ENCODE results near the gene CERS6.
"Not testable (repeated sequence)": the region's sequence is repeated elsewhere in the genome, so short reads cannot be mapped to it uniquely, and the experiment has no call there.

Gene CERS6

GRCh38 chr2:168765401-168765800 is 309.3 kb downstream of the CERS6 start:
- no peak for DNase-seq (ENCODE audit: low read depth)
- no peak for TF ChIP-seq CTCF (IDR thresholded peaks at IDR 0.05; ENCODE audit: control insufficient read depth, insufficient read depth, low read depth, low read length, missing control alignments)
- H3K4me3 ChIP-seq (ENCODE audit: control insufficient read depth, low read depth, low read length): no peak overlapping the region

- no peak for DNase-seq (ENCODE audit: low read depth)
- TF ChIP-seq CTCF (IDR thresholded peaks at IDR 0.05; ENCODE audit: control insufficient read depth, insufficient read depth, low read depth, low read length, missing control alignments): no peak
These were observed 310.5 kb downstream of the CERS6 start for GRCh38 chr2:168766600-168766999.

GRCh38 chr2:168767258-168767657 is 311.2 kb downstream of the CERS6 start:
- no peak for TF ChIP-seq CTCF (IDR thresholded peaks at IDR 0.05; ENCODE audit: control insufficient read depth, insufficient read depth, low read depth, low read length, missing control alignments)
- DNase-seq (ENCODE audit: low read depth): no peak
- H3K4me3 ChIP-seq (ENCODE audit: control insufficient read depth, low read depth, low read length): no peak overlapping the region

More at GRCh38 chr2:168766600-168766999, 310.5 kb downstream of the CERS6 start:
- no peak overlapping the region for H3K4me3 ChIP-seq (ENCODE audit: control insufficient read depth, low read depth, low read length)

- not testable (repeated sequence) for DNase-seq (ENCODE audit: low read depth); H3K4me3 ChIP-seq (ENCODE audit: control insufficient read depth, low read depth, low read length)
These were observed 312.3 kb downstream of the CERS6 start for GRCh38 chr2:168768357-168768756.

GRCh38 chr2:168770796-168771195 is 314.7 kb downstream of the CERS6 start:
- H3K4me3 ChIP-seq (ENCODE audit: control insufficient read depth, low read depth, low read length): no peak overlapping the region
- no peak for TF ChIP-seq CTCF (IDR thresholded peaks at IDR 0.05; ENCODE audit: control insufficient read depth, insufficient read depth, low read depth, low read length, missing control alignments)
- no peak for DNase-seq (ENCODE audit: low read depth)

- DNase-seq (ENCODE audit: low read depth): no peak
- H3K4me3 ChIP-seq (ENCODE audit: control insufficient read depth, low read depth, low read length): no peak overlapping the region
- TF ChIP-seq CTCF (IDR thresholded peaks at IDR 0.05; ENCODE audit: control insufficient read depth, insufficient read depth, low read depth, low read length, missing control alignments): no peak
These were observed 316.6 kb downstream of the CERS6 start for GRCh38 chr2:168772704-168773103.

GRCh38 chr2:168773128-168773527 is 317.1 kb downstream of the CERS6 start:
- TF ChIP-seq CTCF (IDR thresholded peaks at IDR 0.05; ENCODE audit: control insufficient read depth, insufficient read depth, low read depth, low read length, missing control alignments): no peak
- no peak overlapping the region for H3K4me3 ChIP-seq (ENCODE audit: control insufficient read depth, low read depth, low read length)
- no peak for DNase-seq (ENCODE audit: low read depth)
